ENCODE measurements around the gene LRRN4. TPM values are rescaled to one million over a fixed set of nuclear protein-coding genes. Genes with fewer than 3 reads are reported as not detected.
"Not testable (repeated sequence)": the region's sequence is repeated elsewhere in the genome, so short reads cannot be mapped to it uniquely, and the experiment has no call there.

LRRN4 gene
- total RNA-seq, 1 donor from 2014 or later, result not detected

- intact Hi-C loops (cut with micrococcal nuclease), result not testable (repeated sequence)
These were observed 21.0 kb downstream of the LRRN4 start for GRCh38 chr20:6032907-6033306.

GRCh38 chr20:6030453-6031080, 23.3 kb downstream of the LRRN4 start:
- intact Hi-C loops (cut with micrococcal nuclease), result no loop called here

- intact Hi-C loops (cut with micrococcal nuclease), result no loop called here
These were observed 24.3 kb downstream of the LRRN4 start for GRCh38 chr20:6029538-6029937.

DNA sequence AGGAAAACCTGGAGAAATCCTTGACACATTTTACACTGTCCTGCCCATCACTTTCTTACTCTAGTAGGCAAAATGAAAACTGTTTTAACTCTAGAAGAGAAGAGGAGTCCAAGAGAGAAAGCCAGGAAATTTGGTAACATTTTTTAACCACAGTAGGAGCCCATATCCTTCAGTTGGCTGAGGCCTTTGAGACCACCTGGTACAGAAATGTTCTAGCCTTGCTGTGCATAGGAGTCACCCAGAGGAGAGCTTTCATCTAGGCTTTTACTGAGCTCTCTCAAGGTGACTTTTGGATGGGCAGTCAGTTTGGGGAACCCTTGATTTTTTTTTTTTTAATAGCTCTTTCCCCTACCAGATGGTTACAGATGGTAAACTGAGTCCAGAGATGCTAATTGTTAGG, 25.0 kb downstream of the LRRN4 start:
- intact Hi-C loops (cut with micrococcal nuclease), result no loop called here

GRCh38 chr20:6026051-6026450, 27.8 kb downstream of the LRRN4 start:
- intact Hi-C loops (cut with micrococcal nuclease), result no loop called here

DNA sequence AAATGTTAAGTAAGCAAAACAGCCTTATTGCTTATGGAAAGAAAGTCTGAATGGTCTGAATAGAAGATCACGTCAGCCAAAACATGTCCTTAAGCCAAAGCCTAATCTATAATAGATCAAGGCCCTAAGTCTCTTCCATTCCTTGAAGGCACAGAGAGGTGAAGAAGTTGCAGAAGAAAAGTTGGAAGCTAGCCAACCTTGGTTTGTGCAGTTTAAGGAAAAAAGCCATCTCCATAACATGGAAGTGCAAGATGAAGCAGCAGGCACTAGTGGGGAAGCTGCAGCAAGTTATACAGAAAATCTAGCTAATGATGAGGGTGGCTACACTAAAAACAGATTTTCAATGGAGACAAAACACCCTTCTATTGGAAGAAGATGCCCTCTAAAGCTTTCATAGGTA, 29.1 kb downstream of the LRRN4 start:
- intact Hi-C loops (cut with micrococcal nuclease), result no loop called here

DNA sequence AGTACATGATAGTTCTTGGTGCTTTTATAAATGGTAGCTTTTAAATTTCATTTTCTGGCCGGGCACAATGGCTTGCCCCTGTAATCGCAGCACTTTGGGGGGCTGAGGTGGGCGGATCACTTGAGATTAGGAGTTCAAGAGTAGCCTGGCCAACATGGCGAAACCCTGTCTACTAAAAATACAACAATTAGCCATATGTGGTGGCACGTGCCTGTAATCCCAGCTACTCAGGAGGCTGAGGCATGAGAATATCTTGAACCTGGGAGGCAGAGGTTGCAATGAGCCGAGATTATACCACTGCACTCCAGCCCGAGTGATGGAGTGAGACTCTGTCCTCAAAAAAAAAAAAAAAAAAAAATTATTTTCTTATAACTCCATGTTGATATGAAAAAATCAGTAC, 36.0 kb downstream of the LRRN4 start:
- intact Hi-C loops (cut with micrococcal nuclease), result no loop called here

DNA sequence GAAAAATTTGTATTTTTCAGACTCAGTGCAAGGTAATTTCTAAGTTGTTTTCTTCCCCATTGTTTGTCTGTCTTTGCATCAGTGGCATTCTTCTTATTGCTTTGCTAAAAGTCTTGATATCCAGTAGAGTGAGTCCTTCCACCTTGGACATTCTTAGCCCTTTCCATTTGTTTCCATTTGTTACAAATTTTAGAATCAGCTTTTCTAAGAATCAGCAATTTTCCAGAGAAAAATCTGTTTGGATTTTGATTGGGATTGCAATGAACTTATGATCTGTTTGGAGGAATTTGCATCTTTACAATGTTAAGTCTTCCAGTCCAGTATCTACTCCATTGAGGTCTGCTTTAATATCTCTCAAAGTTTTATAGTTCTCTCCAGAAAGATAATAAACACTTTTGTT, 36.4 kb downstream of the LRRN4 start:
- intact Hi-C loops (cut with micrococcal nuclease), result no loop called here

GRCh38 chr20:6014957-6015356, 38.9 kb downstream of the LRRN4 start:
- intact Hi-C loops (cut with micrococcal nuclease), result no loop called here

DNA sequence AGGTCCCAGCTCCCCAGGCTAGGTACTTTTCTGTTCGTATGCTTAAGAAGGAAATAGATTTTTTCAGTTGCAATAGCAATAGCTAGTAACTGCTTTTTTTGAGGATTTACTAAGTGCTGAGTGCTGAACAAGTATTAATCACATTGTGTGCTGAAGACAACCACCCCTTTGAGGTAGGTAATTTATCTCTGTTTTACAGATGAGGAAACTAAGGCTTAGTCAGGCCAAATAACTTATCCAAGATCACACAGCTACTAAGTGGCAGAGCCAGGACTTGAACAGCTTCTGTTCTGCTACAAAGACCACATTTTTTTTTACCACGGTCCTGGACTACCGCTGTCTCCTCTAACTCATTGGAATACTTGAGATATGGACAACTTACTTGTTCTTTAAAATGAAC, 39.8 kb downstream of the LRRN4 start:
- intact Hi-C loops (cut with micrococcal nuclease), result no loop called here

GRCh38 chr20:6012179-6012578, 41.7 kb downstream of the LRRN4 start:
- intact Hi-C loops (cut with micrococcal nuclease), result no loop called here

GRCh38 chr20:6008254-6008653, 45.6 kb downstream of the LRRN4 start:
- intact Hi-C loops (cut with micrococcal nuclease), result no loop called here

DNA sequence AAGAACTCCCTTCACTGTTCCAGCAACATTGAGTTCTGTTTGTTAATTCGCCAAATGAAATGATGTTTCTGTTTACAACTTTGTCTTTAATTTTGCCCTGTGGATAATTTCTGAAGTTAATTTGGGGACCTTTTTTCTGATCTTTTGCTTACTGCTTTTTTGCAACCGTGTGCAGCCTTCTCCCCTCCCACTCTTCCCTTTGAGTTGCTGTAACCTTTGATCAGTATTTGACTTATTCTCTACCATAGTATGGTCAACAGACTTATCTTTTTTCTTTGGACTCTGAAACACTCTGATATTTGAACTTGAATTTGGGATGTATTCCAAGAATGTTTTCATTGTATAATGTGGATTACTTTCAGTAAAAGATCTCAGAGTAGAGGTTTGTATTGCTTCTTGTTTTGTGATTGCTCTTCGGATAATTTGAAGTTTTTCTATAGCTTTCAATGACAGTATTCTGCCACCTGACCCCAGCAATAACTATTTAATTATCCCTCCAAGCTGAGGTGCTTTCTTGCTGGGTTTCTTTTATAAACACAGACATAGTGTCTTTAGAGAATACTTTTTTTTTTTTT, 46.2 kb downstream of the LRRN4 start:
- intact Hi-C loops (cut with micrococcal nuclease), result no loop called here

- intact Hi-C loops (cut with micrococcal nuclease), result no loop called here
These were observed 46.7 kb downstream of the LRRN4 start for GRCh38 chr20:6007094-6007528.

DNA sequence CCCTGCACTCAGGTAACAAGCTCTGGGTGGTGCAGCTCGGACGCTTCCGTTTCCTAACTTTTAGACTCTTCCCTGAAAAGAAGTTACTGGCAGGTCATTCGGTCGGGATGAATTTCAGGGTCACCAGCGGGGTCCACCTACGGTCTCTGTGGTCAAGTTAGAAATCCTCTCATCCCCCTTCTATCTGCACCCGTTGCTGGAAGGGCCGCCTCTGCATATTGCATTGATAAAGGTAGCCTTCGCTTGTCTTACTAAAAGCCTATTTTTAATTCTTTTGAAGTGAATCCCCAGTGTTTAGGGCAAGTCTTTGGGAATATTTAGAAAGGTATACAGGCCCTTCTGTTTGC, 47.3 kb downstream of the LRRN4 start:
- intact Hi-C loops (cut with micrococcal nuclease), result no loop called here

GRCh38 chr20:6000871-6001270, 53.0 kb downstream of the LRRN4 start:
- intact Hi-C loops (cut with micrococcal nuclease), result no loop called here

- intact Hi-C loops (cut with micrococcal nuclease), result no loop called here
These were observed 54.1 kb downstream of the LRRN4 start for GRCh38 chr20:5999783-6000182.

DNA sequence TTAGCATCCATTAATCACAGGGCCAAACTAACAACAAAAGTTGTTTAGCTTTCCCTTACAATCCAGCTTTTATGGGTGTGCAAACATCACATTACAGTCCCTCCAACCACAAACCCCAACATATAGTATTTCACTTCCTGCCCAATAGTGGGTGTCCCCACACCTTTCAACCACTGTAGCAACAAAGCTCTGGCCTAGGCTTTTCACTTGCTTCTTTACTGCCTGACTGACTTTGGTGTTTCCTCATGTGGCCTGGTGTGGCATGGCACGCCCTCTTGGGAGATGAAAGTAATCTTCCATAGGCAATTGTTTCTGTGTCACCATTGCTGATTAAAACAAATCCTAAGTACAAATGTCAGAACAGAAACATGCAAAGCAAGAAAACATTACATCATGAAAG, 57.1 kb downstream of the LRRN4 start:
- intact Hi-C loops (cut with micrococcal nuclease), result loop anchor here (1.0 to 2.0 kb wide), 2 partner anchors 46 to 154 kb away; partner anchors contain the start of genes MCM8 and TRMT6

- intact Hi-C loops (cut with micrococcal nuclease), result no loop called here
These were observed 62.0 kb downstream of the LRRN4 start for GRCh38 chr20:5991623-5992441.

DNA sequence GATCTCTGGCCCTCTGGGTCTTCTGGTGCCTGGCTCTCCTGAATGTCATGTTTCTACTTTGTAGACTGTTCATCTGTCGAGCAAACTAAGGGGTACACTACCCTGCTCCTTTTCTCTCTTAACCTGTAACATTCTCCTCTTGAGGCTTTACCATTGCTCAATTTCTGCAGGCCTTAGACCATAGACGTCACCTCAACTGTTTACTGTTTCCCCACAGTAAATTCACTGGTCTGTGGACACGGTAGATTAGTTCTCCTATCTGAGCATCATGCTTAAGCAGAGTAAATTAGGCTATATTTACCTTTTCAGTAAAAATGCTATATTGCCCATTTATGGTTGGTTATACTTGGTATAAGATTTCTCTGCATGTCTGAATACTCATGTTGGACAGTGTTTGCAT, 62.9 kb downstream of the LRRN4 start:
- intact Hi-C loops (cut with micrococcal nuclease), result no loop called here

Data from T-helper 1 cell treated with Interleukin-12 subunit alpha and Interleukin-12 subunit beta and Interleukin-4 antibody, amounts not matched to agents 30 ng/mL and 1 ng/mL, for 36 hours (primary cell).